Aorta (tissue), 5 donors: Measurements from ENCODE around the gene TPP1. TPM values are rescaled to one million over a fixed set of nuclear protein-coding genes. Genes with fewer than 3 reads are reported as not detected.
A peak's percentile ranks its signal among the peaks of the same experiment; 100 is the strongest.

Source experiments
- ATAC-seq: fragments of 200-7000 bp; cut with Tn5 transposase; one replicate; pipeline ENCODE4 v1.9.1; 2022; ENCODE audit warnings: moderate library complexity; ENCODE audit not compliant: low FRiP score
- DNase-seq, 2 donors: peaks; one replicate each; pipeline ENCODE4 v3.0.0-alpha.2; 2020
- H3K27ac ChIP-seq, 2 donors: one replicate each; pipeline ENCODE4 v1.5.1; 2013; ENCODE audit warnings: low read length in 2 of 2, mild to moderate bottlenecking in 2 of 2, moderate library complexity in 2 of 2, control low read depth in 1 of 2, inconsistent platforms in 1 of 2, low read depth in 1 of 2
- H3K27me3 ChIP-seq, 2 donors: one replicate each; pipeline ENCODE4 v1.6.1; 2013; ENCODE audit warnings: control low read depth in 1 of 2, low read length in 1 of 2, mild to moderate bottlenecking in 1 of 2, moderate library complexity in 1 of 2; ENCODE audit not compliant: insufficient read depth in 2 of 2, control insufficient read depth in 1 of 2
- H3K36me3 ChIP-seq, 2 donors: one replicate each; pipeline ENCODE4 v1.6.1; 2013; ENCODE audit warnings: control low read depth in 1 of 2, low read length in 1 of 2, mild to moderate bottlenecking in 1 of 2; ENCODE audit not compliant: insufficient read depth in 2 of 2, control insufficient read depth in 1 of 2
- H3K4me1 ChIP-seq, 2 donors: one replicate each; pipeline ENCODE4 v1.6.1; 2013; ENCODE audit warnings: low read length in 2 of 2, control low read depth in 1 of 2, mild to moderate bottlenecking in 1 of 2, moderate library complexity in 1 of 2; ENCODE audit not compliant: insufficient read depth in 2 of 2, control insufficient read depth in 1 of 2
- H3K4me3 ChIP-seq, 2 donors: one replicate each; pipeline ENCODE4 v1.5.1; 2013; ENCODE audit warnings: low read length in 2 of 2, control low read depth in 1 of 2, mild to moderate bottlenecking in 1 of 2
- H3K9me3 ChIP-seq: one replicate; pipeline ENCODE4 v1.6.1; 2013; ENCODE audit warnings: mild to moderate bottlenecking, low read length; ENCODE audit not compliant: control insufficient read depth
- WGBS, 2 donors: extraction: QIAGEN DNeasy Blood & Tissue Kit; methylation state at CpG; one replicate each; pipeline ENCODE4 v1.1.7; 2013; 5-methylcytosine and 5-hydroxymethylcytosine counted together
- intact Hi-C, 2 donors: fragments of 100-400 bp; cut with DNase I; formaldehyde crosslinking; loops; one replicate each; pipeline versions ENCODE4 v1.14.2 to v1.15.0; 2022
- polyA plus RNA-seq, 2 donors: library from polyadenylated mRNA; stranded (reverse); fragments of 200-250 nt; gene quantifications; one replicate each; pipeline ENCODE4 v1.2.3, GENCODE V29; 2013
- total RNA-seq, 2 donors: library from RNA; stranded (reverse); fragmentation: NEBNext Ultra II Directional; extraction: Animal tissue kit (Norgen Biotek cat#: 25700); gene quantifications; one replicate each; pipeline ENCODE4 v1.2.1, GENCODE V29; 2021
- donor health status: healthy with polysubstance abuse.
- donor health status: Bipolar disorder and iron deficiency.
- donor health status: DM: no; HTN: no; CAD: no.
- donor health status: DM: no; HTN: no; CAD: no.
- donor health status: DM: yes; HTN: yes; CAD: no.

The TPP1 gene
- total and polyA plus RNA-seq, 4 donors: 26.8 to 125 (median 58.8) TPM

- 0 to 1% methylated on average over 32 to 51 of the region's 51 CpGs for WGBS, 2 donors
- H3K27ac ChIP-seq: peak within 1 kb of the TSS; percentile 97
- DNase-seq (peak; percentile 99), ATAC-seq (peak; percentile 94)
- no peaks in the 10 kb centered on the region for H3K9me3 ChIP-seq
- no peaks in the 10 kb centered on the region for H3K27me3 ChIP-seq
- intact Hi-C loops: no loop called here
- H3K4me1 ChIP-seq: peaks cover 7 to 12% of the 10 kb centered on the region in 2 donors
- H3K4me3 ChIP-seq: peak within 1 kb of the TSS; percentile 62 to 83
- peaks cover 3 to 23% of the 10 kb centered on the region in 2 donors for H3K36me3 ChIP-seq
Measured at GRCh38 chr11:6612213-6613041, 6.8 kb downstream of the TPP1 start, which contains the start of gene TAF10. TAF10 (minus strand) TSS chr11:6612216; CDS start chr11:6612189, 27 bp downstream.

GRCh38 chr11:6611963-6612212 lies 7.3 kb downstream of the TPP1 start:
- Histone ChIP-seq H3K27ac (peak overlapping the region; percentile 93 to 97), H3K27me3 (no peaks in the 10 kb centered on the region), H3K36me3 (peaks cover 3 to 23% of the 10 kb centered on the region in 2 donors), H3K9me3 (no peaks in the 10 kb centered on the region), H3K4me1 (peaks cover 7 to 12% of the 10 kb centered on the region in 2 donors), H3K4me3 (peak overlapping the region; percentile 62 to 83)
- no peak for ATAC-seq
- no peak for DNase-seq
- intact Hi-C loops: no loop called here
- WGBS, 2 donors: 1 to 3% methylated on average over 6 to 36 of the region's 36 CpGs

GRCh38 chr11:6611092-6611962 lies 7.9 kb downstream of the TPP1 start:
- ATAC-seq (peak; percentile 3), DNase-seq (peak; percentile 80 to 86)
- intact Hi-C loops: no loop called here
- WGBS, 2 donors: 6 to 8% methylated on average over 37 to 39 of the region's 39 CpGs
- Histone ChIP-seq H3K27ac (peak overlapping the region; percentile 93 to 97), H3K4me3 (peak overlapping the region; percentile 62 to 83), H3K36me3 (peaks cover 3 to 23% of the 10 kb centered on the region in 2 donors), H3K9me3 (no peaks in the 10 kb centered on the region), H3K4me1 (peaks cover 7 to 12% of the 10 kb centered on the region in 2 donors), H3K27me3 (no peaks in the 10 kb centered on the region)

- DNase-seq: no peak
- ATAC-seq: no peak
- H3K36me3 ChIP-seq: peaks cover 3 to 21% of the 10 kb centered on the region in 2 donors
- no peaks in the 10 kb centered on the region for H3K9me3 ChIP-seq
- H3K27ac ChIP-seq: peak overlapping the region in 1 of 2 donors; percentile 93
- no peaks in the 10 kb centered on the region for H3K27me3 ChIP-seq
- no peak overlapping the region for H3K4me3 ChIP-seq
- 78 to 80% methylated on average over 6 of the region's 6 CpGs for WGBS, 2 donors
- peaks cover 7 to 12% of the 10 kb centered on the region in 2 donors for H3K4me1 ChIP-seq
- intact Hi-C loops: no loop called here
Measured at GRCh38 chr11:6610591-6610990, 8.6 kb downstream of the TPP1 start.

GRCh38 chr11:6609502-6610015 lies 9.7 kb downstream of the TPP1 start:
- WGBS, 2 donors: 44 to 52% methylated on average over 8 of the region's 8 CpGs
- peaks cover 7 to 12% of the 10 kb centered on the region in 2 donors for H3K4me1 ChIP-seq
- ATAC-seq (no peak), DNase-seq (peak in 1 of 2 donors; percentile 27)
- H3K27ac ChIP-seq: peak overlapping the region in 1 of 2 donors; percentile 88
- no peak overlapping the region for H3K4me3 ChIP-seq
- H3K9me3 ChIP-seq: no peaks in the 10 kb centered on the region
- H3K36me3 ChIP-seq: peaks cover 3 to 21% of the 10 kb centered on the region in 2 donors
- intact Hi-C loops: loop anchor here in 1 of 2 donors (5.0 kb wide), 1 partner anchor 48 kb away; the partner anchor contains the start of gene DCHS1
- no peaks in the 10 kb centered on the region for H3K27me3 ChIP-seq

- WGBS, 2 donors: 47 to 48% methylated on average over 14 of the region's 14 CpGs
- H3K36me3 ChIP-seq: peaks cover 3 to 21% of the 10 kb centered on the region in 2 donors
- no peaks in the 10 kb centered on the region for H3K9me3 ChIP-seq
- H3K27ac ChIP-seq: peak overlapping the region; percentile 88 to 91
- H3K4me1 ChIP-seq: peaks cover 7 to 12% of the 10 kb centered on the region in 2 donors
- no peak for ATAC-seq
- intact Hi-C loops: loop anchor here in 1 of 2 donors (5.0 kb wide), 1 partner anchor 48 kb away; the partner anchor contains the start of gene DCHS1
- no peak overlapping the region for H3K4me3 ChIP-seq
- no peaks in the 10 kb centered on the region for H3K27me3 ChIP-seq
- DNase-seq: peak; percentile 61 to 88
Measured at GRCh38 chr11:6608726-6609501, 10.3 kb downstream of the TPP1 start.

GRCh38 chr11:6608011-6608410 lies 11.2 kb downstream of the TPP1 start:
- intact Hi-C loops: loop anchor here in 1 of 2 donors (5.0 kb wide), 1 partner anchor 49 kb away; the partner anchor contains the start of gene DCHS1
- no peak overlapping the region for H3K4me3 ChIP-seq
- DNase-seq (no peak), ATAC-seq (no peak)
- H3K27ac ChIP-seq: peak overlapping the region; percentile 88 to 91
- H3K4me1 ChIP-seq: peaks cover 7 to 12% of the 10 kb centered on the region in 2 donors
- no peaks in the 10 kb centered on the region for H3K27me3 ChIP-seq
- H3K9me3 ChIP-seq: no peaks in the 10 kb centered on the region
- 80 to 81% methylated on average over 9 of the region's 9 CpGs for WGBS, 2 donors
- H3K36me3 ChIP-seq: peaks cover 3 to 21% of the 10 kb centered on the region in 2 donors
